Mononuclear cell (primary cell): ENCODE measurements around the gene TUBA3D. TPM values are rescaled to one million over a fixed set of nuclear protein-coding genes. Genes with fewer than 3 reads are reported as not detected.
"Not testable (repeated sequence)": the region's sequence is repeated elsewhere in the genome, so short reads cannot be mapped to it uniquely, and the experiment has no call there.

Experiments used
- H3K27me3 ChIP-seq: 2 replicates; pipeline ENCODE4 v1.6.0; 2011; ENCODE audit warnings: low read length, control low read depth; ENCODE audit not compliant: insufficient read depth
- H3K4me1 ChIP-seq: 2 replicates; pipeline ENCODE4 v1.5.1; 2011; ENCODE audit warnings: mild to moderate bottlenecking, low read length, control low read depth; ENCODE audit not compliant: insufficient read depth
- H3K4me3 ChIP-seq: 2 replicates; pipeline ENCODE4 v1.5.1; 2011; ENCODE audit warnings: mild to moderate bottlenecking, low read length, moderate library complexity
- H3K9me3 ChIP-seq: 2 replicates; pipeline ENCODE4 v1.5.1; 2011; ENCODE audit warnings: low read depth, mild to moderate bottlenecking, control low read depth, low read length
- total RNA-seq: library from RNA; depleted of rRNA; stranded (reverse); fragments of >200 nt; gene quantifications from one replicate; pipeline ENCODE4 v1.2.3, GENCODE V29; 2012

The TUBA3D gene
- total RNA-seq, 1 donor, result not detected

DNA sequence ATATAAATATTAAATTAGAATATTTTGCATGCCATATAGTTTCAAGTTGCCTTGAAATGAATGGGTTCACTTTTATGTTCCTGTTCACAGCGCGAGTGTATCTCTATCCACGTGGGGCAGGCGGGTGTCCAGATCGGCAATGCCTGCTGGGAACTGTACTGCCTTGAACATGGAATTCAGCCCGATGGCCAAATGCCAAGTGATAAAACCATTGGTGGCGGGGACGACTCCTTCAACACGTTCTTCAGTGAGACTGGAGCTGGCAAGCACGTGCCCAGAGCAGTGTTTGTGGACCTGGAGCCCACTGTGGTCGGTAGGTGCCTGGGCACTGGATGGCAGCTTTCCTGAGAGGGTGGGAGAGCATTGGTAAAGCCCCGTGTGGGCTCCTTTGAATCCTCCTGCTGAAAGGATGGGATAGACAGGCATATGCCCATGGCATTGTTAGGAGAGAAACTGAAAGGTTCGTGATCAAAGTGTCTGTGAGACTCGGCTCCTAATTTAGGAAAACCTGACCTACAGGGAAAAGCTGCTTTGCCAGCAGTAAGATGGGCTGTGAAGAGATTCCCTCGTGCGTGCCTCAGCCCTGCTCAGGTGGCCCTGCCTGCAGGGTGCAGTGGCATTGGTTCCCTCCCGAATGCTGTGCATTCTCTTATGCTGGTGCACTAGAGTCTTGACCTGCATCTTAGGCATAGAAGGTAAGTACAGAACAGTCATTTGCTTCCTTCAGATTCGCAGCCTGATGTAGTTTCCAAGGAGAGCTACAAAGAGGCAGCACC, 2.3 kb downstream of the TUBA3D start:
- H3K4me3 ChIP-seq, H3K4me1 ChIP-seq, H3K9me3 ChIP-seq, H3K27me3 ChIP-seq: not testable (repeated sequence)

DNA sequence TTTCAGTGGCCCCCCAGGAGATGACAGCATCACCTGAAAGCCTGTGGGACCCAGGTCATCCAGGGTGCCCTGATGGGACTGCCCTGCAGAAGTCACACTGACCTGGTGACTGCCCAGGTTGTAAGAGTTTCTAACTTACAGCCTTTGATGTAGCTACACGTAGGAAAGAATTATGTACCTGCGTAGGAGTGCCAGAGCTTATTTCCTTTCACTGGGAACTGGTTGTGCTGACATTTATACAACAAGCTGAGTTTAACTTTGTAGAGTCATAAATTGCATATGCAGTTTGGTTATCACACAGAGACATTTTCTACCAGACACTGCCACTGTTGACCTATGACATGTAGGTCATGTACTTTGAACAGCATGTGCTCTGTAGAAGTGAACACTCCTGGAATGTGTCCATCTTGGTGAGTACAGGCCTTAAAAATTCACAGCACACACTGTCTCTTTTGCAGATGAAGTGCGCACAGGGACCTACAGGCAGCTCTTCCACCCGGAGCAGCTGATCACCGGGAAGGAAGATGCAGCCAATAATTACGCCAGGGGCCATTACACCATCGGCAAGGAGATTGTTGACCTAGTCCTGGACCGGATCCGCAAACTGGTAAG, 3.0 kb downstream of the TUBA3D start:
- H3K4me3 ChIP-seq, H3K9me3 ChIP-seq, H3K4me1 ChIP-seq, H3K27me3 ChIP-seq: not testable (repeated sequence)

DNA sequence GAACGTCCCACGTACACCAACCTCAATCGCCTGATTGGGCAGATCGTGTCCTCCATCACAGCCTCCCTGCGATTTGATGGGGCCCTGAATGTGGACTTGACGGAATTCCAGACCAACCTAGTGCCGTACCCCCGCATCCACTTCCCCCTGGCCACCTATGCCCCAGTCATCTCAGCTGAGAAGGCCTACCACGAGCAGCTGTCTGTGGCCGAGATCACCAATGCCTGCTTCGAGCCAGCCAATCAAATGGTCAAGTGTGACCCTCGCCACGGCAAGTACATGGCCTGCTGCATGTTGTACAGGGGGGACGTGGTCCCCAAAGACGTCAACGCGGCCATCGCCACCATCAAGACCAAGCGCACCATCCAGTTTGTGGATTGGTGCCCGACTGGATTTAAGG, 4.4 kb downstream of the TUBA3D start:
- H3K27me3 ChIP-seq, H3K4me1 ChIP-seq, H3K4me3 ChIP-seq, H3K9me3 ChIP-seq: not testable (repeated sequence)

DNA sequence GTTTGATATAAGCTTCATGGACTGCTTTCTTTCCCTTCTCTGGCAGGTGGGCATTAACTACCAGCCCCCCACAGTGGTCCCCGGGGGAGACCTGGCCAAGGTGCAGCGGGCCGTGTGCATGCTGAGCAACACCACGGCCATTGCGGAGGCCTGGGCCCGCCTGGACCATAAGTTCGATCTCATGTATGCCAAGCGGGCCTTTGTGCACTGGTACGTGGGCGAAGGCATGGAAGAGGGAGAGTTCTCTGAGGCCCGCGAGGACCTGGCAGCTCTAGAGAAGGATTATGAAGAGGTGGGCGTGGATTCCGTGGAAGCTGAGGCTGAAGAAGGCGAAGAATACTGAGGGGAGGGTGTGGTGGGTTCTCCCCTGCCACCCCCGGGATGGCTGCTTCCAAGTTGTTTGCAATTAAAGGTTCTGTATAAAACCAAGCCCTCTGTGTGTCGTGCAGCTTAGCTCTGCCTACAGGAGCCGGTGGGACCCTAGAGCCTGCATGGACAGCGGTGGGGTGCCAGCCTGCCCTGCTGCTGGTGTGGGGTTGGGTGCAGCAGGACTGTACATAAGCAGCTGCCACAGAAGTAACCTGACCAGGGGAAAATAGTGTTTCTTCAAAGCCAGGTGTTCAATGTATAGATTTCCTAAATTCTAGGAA, 6.7 kb downstream of the TUBA3D start:
- H3K27me3 ChIP-seq, H3K4me1 ChIP-seq, H3K9me3 ChIP-seq, H3K4me3 ChIP-seq: not testable (repeated sequence)

DNA sequence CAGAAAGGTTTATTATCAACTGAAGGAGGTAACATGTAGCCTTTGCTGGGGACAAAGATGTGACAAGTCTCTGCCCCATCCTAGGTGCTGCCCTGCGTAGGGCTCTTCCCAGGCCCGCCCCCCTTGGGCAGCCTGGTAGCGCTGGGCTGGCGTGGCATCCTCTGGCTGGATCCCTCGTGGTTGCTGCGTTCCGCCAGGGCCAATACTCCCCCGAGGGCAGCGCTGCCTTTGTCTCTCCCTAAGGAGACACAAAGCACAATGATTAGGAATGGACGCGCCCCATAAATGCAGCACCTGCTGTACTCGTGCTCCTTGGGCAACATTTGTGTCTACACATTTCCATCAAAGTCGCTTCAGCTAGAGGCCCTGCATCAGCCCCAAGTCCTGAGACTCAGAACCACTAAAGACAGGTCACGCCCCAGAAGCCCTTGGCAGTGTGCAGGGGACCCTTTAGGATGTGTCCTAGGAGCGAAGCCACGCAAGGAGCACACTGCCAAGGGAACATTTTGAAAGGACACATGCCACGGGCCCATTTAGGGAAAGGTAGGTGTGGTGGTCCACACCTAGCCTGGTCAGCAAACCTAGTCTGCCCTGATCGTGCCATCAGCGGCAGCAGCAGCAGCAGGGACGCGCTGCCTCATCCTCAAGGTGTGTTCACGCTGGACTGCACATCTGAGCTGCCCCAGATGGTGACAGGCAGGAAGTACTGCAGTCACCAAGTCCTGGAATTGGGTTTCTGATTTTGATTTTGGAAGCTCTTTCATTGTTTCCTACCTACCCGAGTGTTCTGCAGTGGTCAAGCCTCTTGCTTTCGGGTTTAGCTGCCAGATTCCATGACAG, 8.3 kb downstream of the TUBA3D start:
- H3K9me3 ChIP-seq, H3K27me3 ChIP-seq, H3K4me3 ChIP-seq, H3K4me1 ChIP-seq: not testable (repeated sequence)

DNA sequence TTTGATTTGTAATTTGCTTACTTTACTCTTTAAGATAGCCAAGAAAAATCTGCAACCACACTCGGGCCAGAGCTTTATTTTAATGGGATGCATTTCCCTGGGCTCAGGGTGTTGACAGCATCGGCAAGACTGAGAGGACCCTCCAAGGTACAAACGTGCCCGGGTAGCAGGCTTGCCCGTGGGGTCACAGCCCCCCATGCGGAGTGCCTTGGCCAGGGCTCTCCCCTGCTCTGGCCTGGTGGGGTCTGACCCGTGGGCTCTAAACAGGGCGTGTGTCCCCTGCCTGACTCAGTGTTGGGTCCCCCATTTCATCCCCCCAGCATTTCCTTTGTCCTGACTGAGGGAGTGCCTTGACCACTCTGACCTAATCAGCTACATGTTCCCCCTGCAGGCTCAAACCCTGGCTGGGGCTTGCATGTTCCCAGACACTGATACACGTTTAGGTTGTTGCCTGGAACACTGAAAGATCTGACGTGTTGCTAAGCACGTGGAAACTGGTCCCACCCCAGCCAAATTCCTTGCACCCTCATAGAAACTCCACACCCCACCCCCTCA, 9.1 kb downstream of the TUBA3D start:
- not testable (repeated sequence) for H3K4me3 ChIP-seq, H3K4me1 ChIP-seq, H3K27me3 ChIP-seq, H3K9me3 ChIP-seq

DNA sequence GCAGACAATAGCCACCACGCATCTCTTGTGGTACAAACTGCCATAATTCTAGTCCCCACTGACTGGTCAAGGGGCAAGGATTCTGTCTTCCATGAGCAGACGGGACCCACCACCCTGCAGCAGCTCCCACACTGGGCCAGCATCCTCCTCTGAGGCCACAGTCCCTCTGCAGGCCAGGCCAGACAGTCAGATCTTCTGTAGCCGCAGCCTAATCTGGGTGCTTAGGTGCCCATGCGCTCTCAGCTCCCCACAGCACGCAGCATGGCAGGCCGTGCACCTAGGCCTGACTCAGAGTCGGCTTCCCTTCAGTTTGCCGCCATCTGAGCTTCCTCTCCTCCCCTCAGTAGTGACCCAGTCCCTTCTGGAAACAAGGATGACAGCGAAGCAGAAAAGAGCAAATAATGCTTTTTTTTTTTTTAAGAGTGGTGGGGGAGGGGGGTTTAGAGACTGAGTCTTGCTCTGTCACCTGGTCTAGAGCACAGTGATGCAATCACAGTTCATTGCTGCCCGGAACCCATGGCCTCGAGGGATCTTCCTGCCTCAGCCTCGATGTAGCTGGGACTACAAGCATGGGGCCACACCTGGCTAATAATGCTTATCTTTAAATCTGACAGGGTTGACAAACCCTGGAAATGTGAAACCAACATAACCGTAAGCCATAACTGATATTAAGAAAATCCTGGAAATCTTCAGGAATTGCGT, 10.4 kb downstream of the TUBA3D start:
- H3K4me3 ChIP-seq, H3K4me1 ChIP-seq, H3K27me3 ChIP-seq, H3K9me3 ChIP-seq: not testable (repeated sequence)

DNA sequence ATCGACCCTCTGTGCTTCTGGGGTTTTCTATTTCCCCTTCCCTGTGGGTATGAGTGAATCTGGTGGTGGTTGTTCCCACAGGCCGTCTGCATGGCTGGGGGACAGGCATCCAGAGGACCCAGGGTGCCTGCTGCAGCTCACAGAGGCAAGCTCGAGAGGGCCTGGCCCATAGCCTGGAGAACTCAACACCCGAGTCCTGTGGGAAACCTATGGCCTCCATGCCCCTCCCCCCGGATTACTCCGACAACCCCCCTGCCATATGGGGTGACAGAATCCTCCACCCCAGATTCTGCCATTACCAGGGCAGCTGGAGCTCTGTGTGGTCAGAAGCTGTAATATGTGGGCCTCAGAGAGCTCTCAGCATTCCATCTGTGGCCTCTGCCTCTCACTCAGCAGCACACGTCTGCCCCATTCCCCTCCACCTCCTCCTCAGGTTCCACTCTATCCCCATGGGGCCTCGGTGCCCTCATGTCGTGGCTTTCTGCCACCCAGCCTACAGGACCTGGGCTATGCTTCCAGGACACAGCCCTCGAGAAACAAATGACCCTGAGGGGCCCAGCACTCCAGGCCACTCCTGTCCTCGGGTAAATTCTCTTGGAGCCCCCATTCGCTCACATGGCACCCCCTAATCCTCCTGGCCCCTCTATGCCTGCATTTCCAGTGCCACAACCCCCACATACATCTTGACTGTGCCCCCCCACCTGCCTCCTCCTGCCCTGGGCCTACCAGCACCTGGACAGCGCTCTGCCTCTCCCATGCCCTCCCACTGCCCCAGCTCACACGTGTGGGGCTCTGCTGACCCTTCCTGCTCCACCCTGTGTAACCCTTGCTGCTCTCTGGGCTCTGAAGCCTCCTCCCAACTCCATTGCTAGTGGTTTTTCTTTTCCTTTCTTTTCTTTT, 12.6 kb downstream of the TUBA3D start:
- Histone ChIP-seq H3K9me3 (no peaks in the 10 kb centered on the region), H3K4me3 (no peak overlapping the region), H3K4me1 (peaks cover 12% of the 10 kb centered on the region), H3K27me3 (no peaks in the 10 kb centered on the region)

DNA sequence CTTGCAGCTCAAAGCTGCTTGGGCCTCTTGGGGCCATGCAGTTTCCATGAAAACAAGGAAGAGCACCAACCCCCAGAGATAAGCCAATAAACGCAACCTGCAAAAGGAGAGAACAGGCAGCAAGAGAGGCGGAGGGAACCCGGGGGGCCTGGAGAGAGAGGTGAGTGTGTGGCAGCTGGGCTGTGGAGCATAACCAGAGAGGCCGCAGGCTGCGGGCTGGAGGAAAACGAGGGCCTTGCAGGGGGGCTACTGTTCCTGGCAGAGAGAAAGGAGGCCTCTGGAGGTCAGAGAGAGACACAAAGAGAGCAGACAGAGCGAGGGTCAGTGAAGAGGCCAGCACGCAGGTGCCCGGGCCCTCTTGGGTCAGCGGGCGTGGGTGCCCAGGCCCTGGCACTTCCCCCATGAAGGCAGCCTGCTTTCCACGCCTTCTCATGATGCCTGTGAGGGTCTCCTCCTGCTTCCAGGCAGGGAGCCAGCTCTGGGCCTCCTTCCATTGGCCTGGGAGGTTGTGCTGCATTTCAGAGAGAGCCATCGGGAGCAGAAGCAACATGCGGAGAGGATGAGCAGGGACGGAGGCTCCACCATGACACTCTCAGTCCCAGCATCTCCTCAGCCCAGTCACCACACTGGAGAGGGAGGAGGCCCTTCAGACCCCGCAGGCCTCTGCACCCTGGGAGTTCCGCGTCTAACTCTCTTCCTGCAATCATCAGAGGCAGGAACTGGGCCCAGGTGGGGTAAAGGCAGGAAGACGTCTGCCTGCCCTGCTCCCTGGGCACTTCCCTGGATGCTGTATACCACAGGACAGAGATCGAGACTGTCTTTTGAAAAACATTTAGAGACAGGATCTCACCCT, 14.9 kb downstream of the TUBA3D start:
- not testable (repeated sequence) for H3K27me3 ChIP-seq, H3K9me3 ChIP-seq
- Histone ChIP-seq H3K4me3 (peak overlapping the region; percentile 20), H3K4me1 (peaks cover 27% of the 10 kb centered on the region)

DNA sequence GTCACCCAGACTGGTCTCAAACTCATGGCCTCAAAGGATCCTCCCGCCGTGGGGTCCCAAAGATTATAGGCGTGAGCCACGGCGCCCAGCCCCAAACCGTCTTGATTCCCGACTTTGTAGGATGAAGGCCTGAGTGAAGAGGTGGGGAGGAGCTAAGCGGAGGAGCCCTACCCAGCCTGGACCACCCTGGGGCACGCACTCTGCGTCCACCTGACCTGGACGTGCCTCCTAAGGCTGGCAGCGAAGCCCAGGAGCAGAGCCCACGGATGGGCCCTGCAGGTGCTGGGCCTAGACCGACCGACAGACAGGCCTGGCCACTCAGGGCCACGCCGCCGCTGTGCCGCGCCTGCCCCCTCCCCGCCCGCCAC, 15.5 kb downstream of the TUBA3D start:
- not testable (repeated sequence) for H3K9me3 ChIP-seq, H3K27me3 ChIP-seq
- Histone ChIP-seq H3K4me3 (peak overlapping the region; percentile 20), H3K4me1 (peaks cover 27% of the 10 kb centered on the region)

DNA sequence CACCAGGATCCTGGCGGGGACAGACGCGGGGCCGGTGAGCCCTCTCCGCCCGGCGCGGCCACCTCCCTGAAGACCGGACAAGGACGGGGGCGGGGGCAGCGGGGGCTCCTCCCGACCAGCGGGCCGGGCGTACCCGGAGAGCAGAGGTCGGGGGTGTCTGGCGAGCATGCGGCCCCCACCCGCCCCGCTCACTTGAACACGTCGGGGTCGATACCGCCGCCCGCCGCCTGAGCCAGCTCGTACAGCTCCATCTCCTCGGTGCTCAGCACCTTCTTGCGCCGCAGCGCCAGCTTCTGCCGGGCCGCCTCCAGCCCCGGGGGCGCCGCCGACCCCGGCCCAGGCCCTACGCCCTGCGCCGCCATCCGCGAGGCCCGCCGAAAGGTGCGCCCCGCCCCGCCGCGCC, 16.1 kb downstream of the TUBA3D start, which contains the start of gene MZT2A:
MZT2A (minus strand) TSS at position 383 of the 403 bp plus-strand sequence; CDS start at position 362, 21 bp downstream.
- Histone ChIP-seq H3K4me3 (peak within 1 kb of the TSS; percentile 88), H3K4me1 (peaks cover 29% of the 10 kb centered on the region)
- H3K9me3 ChIP-seq, H3K27me3 ChIP-seq: not testable (repeated sequence)

DNA sequence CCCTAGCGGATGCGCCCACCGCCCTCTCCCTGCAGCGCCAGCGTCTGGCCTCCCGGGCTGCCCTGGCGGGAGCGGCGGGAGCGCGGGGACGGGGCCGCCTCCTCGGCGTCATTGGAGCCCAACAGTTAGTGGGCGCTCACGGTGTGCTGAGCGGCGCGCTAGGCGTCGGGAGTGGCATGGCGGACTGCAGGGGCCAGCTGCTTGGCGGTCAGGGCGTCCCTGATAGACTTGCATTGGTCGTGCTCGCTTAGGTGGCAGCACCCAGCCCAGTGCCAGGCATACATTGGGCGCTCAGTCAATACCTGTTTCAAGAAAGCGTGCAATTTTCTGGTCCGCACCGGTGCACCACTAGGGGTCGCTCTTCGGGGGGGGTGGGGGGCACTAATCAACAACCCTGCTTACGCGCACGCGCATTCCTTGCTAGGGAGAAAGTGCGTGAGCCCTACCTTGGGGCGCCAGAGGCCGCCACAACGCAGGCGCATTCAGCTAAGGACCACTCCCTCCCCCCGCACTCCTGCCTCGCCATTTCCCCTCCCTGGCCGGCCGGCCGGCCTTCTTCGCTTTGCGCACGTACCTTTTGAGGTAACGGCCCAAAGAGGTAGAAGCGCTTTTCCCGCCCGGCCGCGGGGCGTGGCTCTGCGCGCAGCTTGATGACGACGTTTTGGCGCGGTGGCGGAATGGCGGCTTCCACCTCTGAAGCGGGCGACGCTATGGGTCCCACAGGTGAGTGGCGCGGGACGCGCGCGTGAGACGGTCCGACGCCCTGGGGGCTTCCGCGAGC, 16.7 kb downstream of the TUBA3D start:
- H3K4me1 ChIP-seq, result peaks cover 32% of the 10 kb centered on the region
- H3K4me3 ChIP-seq, result peak overlapping the region; percentile 88
- no peaks in the 10 kb centered on the region for H3K27me3 ChIP-seq
- no peaks in the 10 kb centered on the region for H3K9me3 ChIP-seq
